Hepatocyte (in vitro differentiated cells): Measurements from ENCODE around the gene OPRL1. TPM values are rescaled to one million over a fixed set of nuclear protein-coding genes. Genes with fewer than 3 reads are reported as not detected.

Experiments used
- DNase-seq: peaks from one replicate; pipeline ENCODE4 v3.0.0-alpha.2; 2016; ENCODE audit warnings: low spot score
- H2AFZ ChIP-seq: fragments of 200-600 bp; sonication (generic); 2 replicates; pipeline ENCODE4 v1.6.0; 2016; ENCODE audit warnings: antibody characterized with exemption, mild to moderate bottlenecking
- H3K27ac ChIP-seq: fragments of 200-600 bp; sonication (generic); 2 replicates; pipeline ENCODE4 v1.5.1; 2016; ENCODE audit warnings: mild to moderate bottlenecking
- H3K27me3 ChIP-seq: fragments of 200-600 bp; sonication (generic); 2 replicates; pipeline ENCODE4 v1.6.1; 2016
- H3K36me3 ChIP-seq: fragments of 200-600 bp; sonication (generic); replicated peaks from 2 replicates; pipeline ENCODE4 v1.5.1; 2016; ENCODE audit warnings: low read depth; ENCODE audit not compliant: insufficient read depth
- H3K4me1 ChIP-seq: fragments of 200-600 bp; sonication (generic); 2 replicates; pipeline ENCODE4 v1.5.1; 2016; ENCODE audit warnings: mild to moderate bottlenecking, moderate library complexity; ENCODE audit not compliant: insufficient read depth
- H3K4me2 ChIP-seq: fragments of 200-600 bp; sonication (generic); 2 replicates; pipeline ENCODE4 v1.6.0; 2016
- H3K4me3 ChIP-seq: fragments of 200-600 bp; sonication (generic); 2 replicates; pipeline ENCODE4 v1.5.1; 2016; ENCODE audit warnings: mild to moderate bottlenecking
- H3K79me2 ChIP-seq: fragments of 200-600 bp; sonication (generic); 2 replicates; pipeline ENCODE4 v1.6.0; 2017; ENCODE audit warnings: mild to moderate bottlenecking
- H3K9me2 ChIP-seq: fragments of 200-600 bp; sonication (generic); replicated peaks from 2 replicates; pipeline ENCODE4 v1.6.0; 2017; ENCODE audit warnings: mild to moderate bottlenecking; ENCODE audit not compliant: insufficient read depth
- H3K9me3 ChIP-seq: fragments of 200-600 bp; sonication (generic); 2 replicates; pipeline ENCODE4 v1.5.1; 2016; ENCODE audit warnings: low read depth, mild to moderate bottlenecking
- H4K20me1 ChIP-seq: fragments of 200-600 bp; sonication (generic); 2 replicates; pipeline ENCODE4 v1.6.0; 2016; ENCODE audit warnings: mild to moderate bottlenecking; ENCODE audit not compliant: insufficient read depth, poor library complexity, severe bottlenecking
- CTCF ChIP-seq: fragments of 200-600 bp; sonication (generic); IDR thresholded peaks from 2 replicates; pipeline ENCODE4 v1.5.1; 2016; ENCODE audit warnings: antibody characterized with exemption, mild to moderate bottlenecking; ENCODE audit not compliant: poor library complexity
- EZH2 ChIP-seq: fragments of 200-600 bp; sonication (generic); IDR thresholded peaks from 2 replicates; pipeline ENCODE4 v1.6.1; 2016; ENCODE audit warnings: antibody characterized with exemption, mild to moderate bottlenecking, borderline replicate concordance
- EZH2phosphoT487 ChIP-seq: fragments of 200-600 bp; sonication (generic); IDR thresholded peaks from one replicate; pipeline ENCODE4 v1.6.1; 2018; ENCODE audit warnings: antibody characterized with exemption, mild to moderate bottlenecking, low read depth, moderate library complexity; ENCODE audit not compliant: unreplicated experiment, severe bottlenecking
- WGBS: methylation state at CpG from one replicate; pipeline ENCODE4 v1.1.6; 2016; ENCODE audit warnings: low lambda C conversion rate; ENCODE audit errors: missing lambda C conversion rate; 5-methylcytosine and 5-hydroxymethylcytosine counted together
- polyA plus RNA-seq: library from polyadenylated mRNA; unstranded; fragments of >200 nt; fragmentation: Nextera tagmentation; extraction: Ambion mirVana; gene quantifications from 2 replicates; pipeline ENCODE4 v1.2.1, GENCODE V29; 2016
- total RNA-seq: library from RNA; depleted of rRNA; stranded (reverse); fragments of >200 nt; gene quantifications from 2 replicates; pipeline ENCODE4 v1.2.3, GENCODE V29; 2014

Gene OPRL1
- total and polyA plus RNA-seq, 2 experiments from 2014 or later, result 0.50 to 1.5 TPM

GRCh38 chr20:64144144-64144912, 64.4 kb downstream of the OPRL1 start:
- 91% methylated on average over 8 of the region's 8 CpGs for WGBS
- Histone ChIP-seq H3K4me1 (no peaks in the 10 kb centered on the region), H3K27me3 (no peaks in the 10 kb centered on the region), H3K27ac (no peak overlapping the region), H3K4me3 (no peak overlapping the region), H3K9me2 (no peaks in the 10 kb centered on the region), H4K20me1 (no peaks in the 10 kb centered on the region), H2AFZ (no peak overlapping the region), H3K79me2 (no peaks in the 10 kb centered on the region), H3K36me3 (no peaks in the 10 kb centered on the region), H3K9me3 (no peaks in the 10 kb centered on the region), H3K4me2 (no peak overlapping the region)
- no peak for DNase-seq
- TF ChIP-seq CTCF (no peak), EZH2phosphoT487 (no peak), EZH2 (no peak)

GRCh38 chr20:64145458-64146300, 65.8 kb downstream of the OPRL1 start:
- TF ChIP-seq EZH2, result no peak
- no peak for TF ChIP-seq EZH2phosphoT487
- no peak for TF ChIP-seq CTCF
- H3K9me2 ChIP-seq, result no peaks in the 10 kb centered on the region
- H3K27me3 ChIP-seq, result no peaks in the 10 kb centered on the region
- WGBS, result 93% methylated on average over 17 of the region's 17 CpGs
- no peak overlapping the region for H3K4me2 ChIP-seq
- no peak for DNase-seq
- no peaks in the 10 kb centered on the region for H3K79me2 ChIP-seq
- H4K20me1 ChIP-seq, result no peaks in the 10 kb centered on the region
- H2AFZ ChIP-seq, result no peak overlapping the region
- no peak overlapping the region for H3K27ac ChIP-seq
- H3K36me3 ChIP-seq, result no peaks in the 10 kb centered on the region
- no peaks in the 10 kb centered on the region for H3K4me1 ChIP-seq
- H3K4me3 ChIP-seq, result no peak overlapping the region
- H3K9me3 ChIP-seq, result no peaks in the 10 kb centered on the region

GRCh38 chr20:64146301-64146935, 66.5 kb downstream of the OPRL1 start:
- Histone ChIP-seq H3K27me3 (no peaks in the 10 kb centered on the region), H3K27ac (no peak overlapping the region), H3K4me2 (no peak overlapping the region), H2AFZ (no peak overlapping the region), H3K4me1 (no peaks in the 10 kb centered on the region), H3K9me2 (no peaks in the 10 kb centered on the region), H4K20me1 (no peaks in the 10 kb centered on the region), H3K79me2 (no peaks in the 10 kb centered on the region), H3K36me3 (no peaks in the 10 kb centered on the region), H3K9me3 (no peaks in the 10 kb centered on the region), H3K4me3 (no peak overlapping the region)
- TF ChIP-seq EZH2phosphoT487 (no peak), EZH2 (no peak), CTCF (no peak)
- no peak for DNase-seq
- WGBS, result 72% methylated on average over 6 of the region's 7 CpGs
